ENCODE results near the gene PPP1CB.

- TF ChIP-seq FOXK2 (IDR thresholded peaks at IDR 0.05) (no peak), ZNF384 (IDR thresholded peaks at IDR 0.05) (no peak), TARDBP (IDR thresholded peaks at IDR 0.05) (no peak)
Measured at GRCh38 chr2:28704621-28705020, 47.0 kb upstream of the PPP1CB start.
